Activated T-cell treated with anti-CD3 and anti-CD28 coated beads, Interleukin-2, amount 50 U/mL, for 24 hours (primary cell): ENCODE data around the gene LPA.
"Not testable (repeated sequence)": the region's sequence is repeated elsewhere in the genome, so short reads cannot be mapped to it uniquely, and the experiment has no call there.

Source experiments
- DNase-seq: peaks from one replicate; pipeline ENCODE4 v3.0.0-alpha.2; 2020
- H3K27ac Mint-ChIP-seq: 2 replicates; pipeline ENCODE4 v1.8.0; 2020; ENCODE audit warnings: mild to moderate bottlenecking, mixed read lengths
- H3K27me3 Mint-ChIP-seq: 2 replicates; pipeline ENCODE4 v1.8.0; 2020; ENCODE audit warnings: mixed read lengths
- H3K36me3 Mint-ChIP-seq: 2 replicates; pipeline ENCODE4 v1.8.0; 2020; ENCODE audit warnings: low read depth, mixed read lengths
- H3K4me1 Mint-ChIP-seq: 2 replicates; pipeline ENCODE4 v1.8.0; 2020; ENCODE audit warnings: low read depth, mixed read lengths
- H3K4me3 Mint-ChIP-seq: 2 replicates; pipeline ENCODE4 v1.8.0; 2020; ENCODE audit warnings: mild to moderate bottlenecking, moderate library complexity, mixed read lengths
- H3K9me3 Mint-ChIP-seq: 2 replicates; pipeline ENCODE4 v1.8.0; 2020; ENCODE audit warnings: mixed read lengths

Gene LPA

GRCh38 chr6:160583794-160584193 is 80.3 kb downstream of the LPA start:
- Mint-ChIP-seq H3K27me3 (peaks cover 34% of the 10 kb centered on the region), H3K9me3 (peaks cover 2% of the 10 kb centered on the region), H3K4me1 (no peaks in the 10 kb centered on the region), H3K27ac (no peak overlapping the region), H3K4me3 (no peak overlapping the region), H3K36me3 (no peaks in the 10 kb centered on the region)
- DNase-seq: no peak

GRCh38 chr6:160581406-160581805 is 82.7 kb downstream of the LPA start:
- Mint-ChIP-seq H3K4me3 (no peak overlapping the region), H3K36me3 (no peaks in the 10 kb centered on the region), H3K27me3 (peaks cover 24% of the 10 kb centered on the region), H3K9me3 (peaks cover 2% of the 10 kb centered on the region), H3K27ac (no peak overlapping the region), H3K4me1 (no peaks in the 10 kb centered on the region)
- no peak for DNase-seq

DNA sequence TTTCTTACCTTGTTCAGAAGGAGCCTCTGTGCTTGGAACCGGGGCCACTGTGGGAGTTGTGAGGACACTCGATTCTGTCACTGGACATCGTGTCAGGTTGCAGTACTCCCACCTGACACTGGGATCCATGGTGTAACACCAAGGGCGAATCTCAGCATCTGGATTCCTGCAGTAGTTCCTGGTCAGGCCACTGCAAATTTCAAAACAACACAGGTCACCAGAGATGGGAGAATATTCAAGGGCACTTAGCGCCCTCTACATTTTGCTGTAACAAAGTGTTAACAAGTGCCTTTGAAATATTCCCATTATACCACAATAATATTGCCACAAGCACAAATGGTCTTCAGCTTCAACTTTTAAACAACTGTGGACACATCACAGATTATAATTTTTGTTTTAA is 85.6 kb downstream of the LPA start:
- H3K4me3 Mint-ChIP-seq, DNase-seq, H3K36me3 Mint-ChIP-seq, H3K9me3 Mint-ChIP-seq, H3K27ac Mint-ChIP-seq, H3K4me1 Mint-ChIP-seq: not testable (repeated sequence)
- H3K27me3 Mint-ChIP-seq: peaks cover 22% of the 10 kb centered on the region

GRCh38 chr6:160573943-160574342 is 90.1 kb downstream of the LPA start:
- H3K9me3 Mint-ChIP-seq: peaks cover 4% of the 10 kb centered on the region
- no peak for DNase-seq
- H3K4me1 Mint-ChIP-seq: no peaks in the 10 kb centered on the region
- no peak overlapping the region for H3K4me3 Mint-ChIP-seq
- peaks cover 25% of the 10 kb centered on the region for H3K27me3 Mint-ChIP-seq
- H3K36me3 Mint-ChIP-seq: no peaks in the 10 kb centered on the region
- H3K27ac Mint-ChIP-seq: no peak overlapping the region

GRCh38 chr6:160571201-160571600 is 92.9 kb downstream of the LPA start:
- not testable (repeated sequence) for H3K9me3 Mint-ChIP-seq, H3K4me1 Mint-ChIP-seq

DNA sequence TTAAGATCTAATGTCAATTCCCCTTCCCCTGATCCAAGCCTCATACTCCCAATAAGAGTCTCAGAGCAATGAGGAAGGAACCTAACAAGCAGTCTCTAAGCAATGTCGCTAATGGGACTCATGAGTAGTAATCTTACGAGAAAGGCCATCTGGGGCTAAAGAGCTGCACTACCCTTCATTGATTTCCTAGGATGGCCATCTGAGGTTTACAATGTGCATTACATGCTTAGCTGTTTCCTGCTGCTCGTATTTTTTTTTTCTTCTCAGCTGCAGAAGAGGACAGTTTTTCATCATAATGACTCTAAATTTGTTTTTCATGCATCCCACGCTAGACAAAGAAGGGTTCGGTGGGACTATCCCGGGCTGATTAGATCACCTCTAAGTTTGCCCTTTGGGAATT is 119.3 kb downstream of the LPA start:
- H3K27me3 Mint-ChIP-seq: peaks cover 42% of the 10 kb centered on the region
- no peaks in the 10 kb centered on the region for H3K36me3 Mint-ChIP-seq
- no peaks in the 10 kb centered on the region for H3K4me1 Mint-ChIP-seq
- no peak for DNase-seq
- no peak overlapping the region for H3K27ac Mint-ChIP-seq
- H3K4me3 Mint-ChIP-seq: no peak overlapping the region
- H3K9me3 Mint-ChIP-seq: no peaks in the 10 kb centered on the region

More at GRCh38 chr6:160571201-160571600, 92.9 kb downstream of the LPA start:
- DNase-seq, H3K4me3 Mint-ChIP-seq, H3K36me3 Mint-ChIP-seq, H3K27ac Mint-ChIP-seq: not testable (repeated sequence)
- peaks cover 42% of the 10 kb centered on the region for H3K27me3 Mint-ChIP-seq

DNA sequence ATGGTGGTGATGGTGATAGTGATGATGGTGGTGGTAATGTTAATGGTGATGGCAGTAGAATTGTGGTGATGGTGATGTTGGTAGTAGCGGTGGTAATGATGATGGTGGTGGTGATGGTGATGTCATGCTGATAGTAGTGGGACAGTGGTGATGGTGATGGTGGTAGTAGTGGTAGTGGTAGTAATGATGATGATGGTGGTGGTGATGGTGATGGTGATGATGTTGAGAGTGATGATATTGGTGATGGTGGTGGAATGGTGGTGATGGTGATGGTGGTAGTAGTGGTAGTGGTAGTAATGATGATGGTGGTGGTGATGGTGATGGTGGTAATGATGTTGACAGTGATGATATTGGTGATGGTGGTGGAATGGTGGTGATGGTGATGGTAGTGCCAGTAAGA is 128.8 kb downstream of the LPA start:
- Mint-ChIP-seq H3K9me3 (no peaks in the 10 kb centered on the region), H3K27me3 (peaks cover 8% of the 10 kb centered on the region), H3K4me1 (no peaks in the 10 kb centered on the region), H3K4me3 (no peak overlapping the region), H3K27ac (no peak overlapping the region), H3K36me3 (no peaks in the 10 kb centered on the region)
- no peak for DNase-seq

- H3K36me3 Mint-ChIP-seq: no peaks in the 10 kb centered on the region
- H3K27me3 Mint-ChIP-seq: peaks cover 15% of the 10 kb centered on the region
- no peak overlapping the region for H3K4me3 Mint-ChIP-seq
- H3K27ac Mint-ChIP-seq: no peak overlapping the region
- no peaks in the 10 kb centered on the region for H3K4me1 Mint-ChIP-seq
- peak; percentile 76 for DNase-seq
- peaks cover 3% of the 10 kb centered on the region for H3K9me3 Mint-ChIP-seq
Measured at GRCh38 chr6:160534050-160534696, 129.9 kb downstream of the LPA start.

- no peak overlapping the region for H3K27ac Mint-ChIP-seq
- DNase-seq: no peak
- peaks cover 6% of the 10 kb centered on the region for H3K9me3 Mint-ChIP-seq
- no peak overlapping the region for H3K4me3 Mint-ChIP-seq
- H3K27me3 Mint-ChIP-seq: peaks cover 20% of the 10 kb centered on the region
- no peaks in the 10 kb centered on the region for H3K4me1 Mint-ChIP-seq
- H3K36me3 Mint-ChIP-seq: peaks cover 2% of the 10 kb centered on the region
Measured at GRCh38 chr6:160532315-160532714, 131.8 kb downstream of the LPA start.

- Mint-ChIP-seq H3K36me3 (peaks cover 2% of the 10 kb centered on the region), H3K27me3 (peaks cover 20% of the 10 kb centered on the region), H3K27ac (no peak overlapping the region), H3K9me3 (peaks cover 6% of the 10 kb centered on the region), H3K4me3 (no peak overlapping the region), H3K4me1 (no peaks in the 10 kb centered on the region)
- no peak for DNase-seq
Measured at GRCh38 chr6:160531826-160532225, 132.2 kb downstream of the LPA start.

GRCh38 chr6:160529524-160529923 is 134.6 kb downstream of the LPA start:
- not testable (repeated sequence) for H3K27ac Mint-ChIP-seq, H3K36me3 Mint-ChIP-seq, DNase-seq, H3K9me3 Mint-ChIP-seq, H3K4me1 Mint-ChIP-seq, H3K4me3 Mint-ChIP-seq
- peaks cover 20% of the 10 kb centered on the region for H3K27me3 Mint-ChIP-seq

GRCh38 chr6:160523223-160523622 is 140.9 kb downstream of the LPA start:
- no peaks in the 10 kb centered on the region for H3K36me3 Mint-ChIP-seq
- no peak overlapping the region for H3K4me3 Mint-ChIP-seq
- no peaks in the 10 kb centered on the region for H3K9me3 Mint-ChIP-seq
- no peak overlapping the region for H3K27ac Mint-ChIP-seq
- no peaks in the 10 kb centered on the region for H3K27me3 Mint-ChIP-seq
- DNase-seq: no peak
- peaks cover 31% of the 10 kb centered on the region for H3K4me1 Mint-ChIP-seq

DNA sequence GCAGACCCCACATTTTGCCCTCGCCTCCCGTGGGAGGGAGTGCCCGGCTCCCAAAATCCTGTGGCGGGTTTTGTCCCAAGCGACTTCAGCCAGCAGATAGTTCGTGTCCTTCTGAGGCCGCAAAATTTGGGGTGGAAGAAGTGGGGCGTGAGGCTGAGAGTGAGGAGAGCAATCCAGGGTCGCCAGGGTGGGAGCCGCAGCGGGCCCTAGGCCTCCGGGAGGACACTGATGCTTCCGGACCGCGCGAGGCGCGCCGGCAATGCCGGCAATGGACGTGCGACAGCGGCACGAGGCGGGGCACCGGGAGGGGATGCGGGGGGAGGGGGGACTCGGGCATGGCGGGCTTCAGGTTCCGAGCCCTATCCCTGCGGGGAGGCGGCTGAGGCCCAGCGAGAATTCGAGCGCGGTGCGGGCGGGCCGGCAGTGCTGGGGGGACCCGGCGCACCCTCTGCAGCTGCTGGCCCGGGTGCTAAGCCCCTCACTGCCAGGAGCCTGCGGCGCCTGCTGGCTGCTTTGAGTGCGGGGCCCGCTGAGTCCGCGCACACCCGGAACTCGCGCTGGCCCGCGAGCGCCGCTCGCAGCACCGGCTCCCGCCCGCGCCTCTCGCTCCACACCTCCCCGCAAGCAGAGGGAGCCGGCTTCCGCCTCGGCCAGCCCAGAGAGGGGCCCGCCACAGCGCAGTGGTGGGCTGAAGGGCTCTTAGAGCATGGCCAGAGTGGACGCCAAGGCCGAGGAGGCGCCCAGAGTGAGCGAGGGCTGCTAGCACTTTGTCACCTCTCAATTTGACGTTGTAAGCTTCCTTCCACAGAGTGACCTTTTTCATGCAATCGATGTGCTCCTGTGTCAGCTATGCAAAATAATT is 143.8 kb downstream of the LPA start:
- no peaks in the 10 kb centered on the region for H3K9me3 Mint-ChIP-seq
- H3K36me3 Mint-ChIP-seq: no peaks in the 10 kb centered on the region
- DNase-seq: peak; percentile 90
- H3K27ac Mint-ChIP-seq: peak overlapping the region; percentile 91
- peak overlapping the region; percentile 84 for H3K4me3 Mint-ChIP-seq
- H3K4me1 Mint-ChIP-seq: peaks cover 34% of the 10 kb centered on the region
- H3K27me3 Mint-ChIP-seq: no peaks in the 10 kb centered on the region

DNA sequence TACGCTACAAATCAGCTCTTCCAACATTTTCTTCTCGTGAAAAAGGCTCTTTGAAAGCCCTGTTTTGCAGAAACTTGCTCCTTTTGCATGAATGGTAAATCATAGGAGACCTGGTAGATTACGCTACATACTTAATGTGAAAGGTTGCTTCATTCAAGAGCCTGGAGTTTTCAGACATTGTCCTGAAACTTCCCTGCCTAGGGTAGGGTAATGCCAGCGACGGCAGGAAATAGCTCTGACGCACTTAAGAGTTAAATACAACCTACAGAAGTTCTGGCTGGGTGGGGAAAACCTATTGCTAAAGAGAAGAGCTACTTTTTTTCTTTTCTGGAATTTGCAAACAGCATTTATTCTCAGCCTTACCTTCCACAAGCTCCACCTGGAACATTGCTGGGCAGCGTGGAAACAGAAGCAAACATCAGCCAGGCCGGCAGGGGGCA is 144.5 kb downstream of the LPA start:
- H3K4me1 Mint-ChIP-seq: peaks cover 34% of the 10 kb centered on the region
- DNase-seq: no peak
- no peaks in the 10 kb centered on the region for H3K36me3 Mint-ChIP-seq
- peak overlapping the region; percentile 91 for H3K27ac Mint-ChIP-seq
- no peaks in the 10 kb centered on the region for H3K27me3 Mint-ChIP-seq
- peak overlapping the region; percentile 84 for H3K4me3 Mint-ChIP-seq
- H3K9me3 Mint-ChIP-seq: no peaks in the 10 kb centered on the region

DNA sequence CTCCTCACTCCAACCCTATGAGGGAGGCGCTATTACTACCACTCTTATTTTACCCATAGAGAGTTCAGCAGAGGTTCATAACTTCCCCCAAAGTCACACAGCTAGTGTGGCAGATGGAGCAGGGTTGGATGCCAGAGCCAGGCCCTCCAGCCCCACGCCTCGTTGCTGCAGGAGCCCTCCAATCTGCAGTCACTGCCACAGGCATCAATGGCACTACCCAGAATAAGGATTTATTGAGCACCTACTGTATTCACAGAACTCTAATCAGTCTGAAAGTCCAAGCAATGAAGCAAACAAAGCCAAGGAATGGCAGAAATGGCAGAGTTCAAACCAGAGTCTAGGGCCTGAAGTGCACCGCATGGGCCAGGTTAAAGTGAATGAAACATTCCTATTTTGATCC is 144.9 kb downstream of the LPA start:
- no peak for DNase-seq
- Mint-ChIP-seq H3K9me3 (no peaks in the 10 kb centered on the region), H3K27ac (no peak overlapping the region), H3K4me3 (peak overlapping the region; percentile 84), H3K36me3 (no peaks in the 10 kb centered on the region), H3K27me3 (peaks cover 2% of the 10 kb centered on the region), H3K4me1 (peaks cover 34% of the 10 kb centered on the region)
